NB4 (cell line): Measurements from ENCODE around the gene IRX2.

ENCODE experiments used
- POLR2A ChIP-seq: IDR thresholded peaks from 2 replicates; pipeline ENCODE4 v1.6.1; 2011; ENCODE audit warnings: mild to moderate bottlenecking; ENCODE audit not compliant: insufficient read length; ENCODE audit errors: extremely low read depth
- TF ChIP-seq, protein P1 (sequence below): IDR thresholded peaks from one replicate; pipeline ENCODE4 v1.5.1; 2012; ENCODE audit warnings: low read depth, low read length
- TF ChIP-seq, protein P2 (sequence below): IDR thresholded peaks from 2 replicates; pipeline ENCODE4 v1.6.1; 2011; ENCODE audit warnings: low read depth, low read length

DNA sequence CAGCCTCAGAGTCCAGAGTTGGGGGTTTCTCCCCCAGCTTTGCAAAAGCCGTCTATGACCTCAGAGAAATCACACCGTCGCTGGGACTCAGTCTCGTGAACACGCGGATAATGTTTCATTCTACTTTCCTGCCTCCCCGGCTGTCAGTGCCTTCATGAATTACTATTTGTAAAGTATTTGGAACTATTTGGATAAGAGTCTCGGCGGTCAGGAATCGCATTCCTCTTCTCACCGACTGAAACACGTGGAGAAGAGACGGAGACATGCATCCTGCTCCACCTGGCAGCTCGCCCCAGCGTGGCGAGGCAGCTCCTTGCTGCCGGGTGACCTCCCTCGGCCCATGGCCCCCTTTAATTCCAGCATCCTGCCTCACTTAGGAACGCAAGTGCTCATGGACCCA is 23.9 kb downstream of the IRX2 start:
- no peak for TF ChIP-seq POLR2A
- TF ChIP-seq, protein P1, sequence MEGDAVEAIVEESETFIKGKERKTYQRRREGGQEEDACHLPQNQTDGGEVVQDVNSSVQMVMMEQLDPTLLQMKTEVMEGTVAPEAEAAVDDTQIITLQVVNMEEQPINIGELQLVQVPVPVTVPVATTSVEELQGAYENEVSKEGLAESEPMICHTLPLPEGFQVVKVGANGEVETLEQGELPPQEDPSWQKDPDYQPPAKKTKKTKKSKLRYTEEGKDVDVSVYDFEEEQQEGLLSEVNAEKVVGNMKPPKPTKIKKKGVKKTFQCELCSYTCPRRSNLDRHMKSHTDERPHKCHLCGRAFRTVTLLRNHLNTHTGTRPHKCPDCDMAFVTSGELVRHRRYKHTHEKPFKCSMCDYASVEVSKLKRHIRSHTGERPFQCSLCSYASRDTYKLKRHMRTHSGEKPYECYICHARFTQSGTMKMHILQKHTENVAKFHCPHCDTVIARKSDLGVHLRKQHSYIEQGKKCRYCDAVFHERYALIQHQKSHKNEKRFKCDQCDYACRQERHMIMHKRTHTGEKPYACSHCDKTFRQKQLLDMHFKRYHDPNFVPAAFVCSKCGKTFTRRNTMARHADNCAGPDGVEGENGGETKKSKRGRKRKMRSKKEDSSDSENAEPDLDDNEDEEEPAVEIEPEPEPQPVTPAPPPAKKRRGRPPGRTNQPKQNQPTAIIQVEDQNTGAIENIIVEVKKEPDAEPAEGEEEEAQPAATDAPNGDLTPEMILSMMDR = no peak
- TF ChIP-seq, protein P2, sequence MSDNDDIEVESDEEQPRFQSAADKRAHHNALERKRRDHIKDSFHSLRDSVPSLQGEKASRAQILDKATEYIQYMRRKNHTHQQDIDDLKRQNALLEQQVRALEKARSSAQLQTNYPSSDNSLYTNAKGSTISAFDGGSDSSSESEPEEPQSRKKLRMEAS = no peak
